ENCODE results near the gene RCN1.
"Not testable (repeated sequence)": the region's sequence is repeated elsewhere in the genome, so short reads cannot be mapped to it uniquely, and the experiment has no call there.

Gene RCN1

DNA sequence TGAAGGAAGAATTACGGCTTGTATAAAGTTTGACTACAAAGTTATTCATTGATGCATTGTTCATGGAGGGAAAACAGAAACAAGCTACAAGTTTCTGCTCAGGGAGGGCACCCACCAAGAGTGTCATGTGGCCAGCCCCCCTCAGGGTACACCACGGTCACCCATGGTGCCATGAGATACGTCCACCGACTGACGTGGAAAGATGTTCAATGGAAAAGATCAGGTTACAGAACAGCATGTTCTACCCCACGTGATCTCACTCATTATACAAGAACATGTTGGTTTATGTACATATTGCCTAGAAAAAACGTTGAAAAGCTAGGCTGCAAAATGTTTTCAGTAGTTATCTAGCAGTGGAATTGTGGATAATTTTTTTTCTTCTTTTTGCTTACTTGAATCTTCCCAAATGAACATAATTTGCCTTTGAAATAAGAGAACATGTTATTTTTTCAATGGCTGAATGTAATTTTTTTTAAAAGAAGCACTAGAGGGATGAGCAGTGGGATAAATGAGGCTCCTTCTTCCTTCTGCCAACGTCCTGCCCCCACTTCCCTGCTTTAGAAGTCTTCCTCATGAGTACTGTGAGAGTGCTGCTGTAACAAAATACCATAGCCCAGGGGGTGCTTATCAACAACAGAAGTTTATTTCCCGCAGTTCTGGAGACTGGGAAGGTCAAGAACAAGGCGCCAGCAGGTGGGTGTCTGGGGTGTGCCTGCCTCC is 22.5 kb downstream of the RCN1 start:
- DNase-seq (ENCODE audit: low read depth): no peak

DNA sequence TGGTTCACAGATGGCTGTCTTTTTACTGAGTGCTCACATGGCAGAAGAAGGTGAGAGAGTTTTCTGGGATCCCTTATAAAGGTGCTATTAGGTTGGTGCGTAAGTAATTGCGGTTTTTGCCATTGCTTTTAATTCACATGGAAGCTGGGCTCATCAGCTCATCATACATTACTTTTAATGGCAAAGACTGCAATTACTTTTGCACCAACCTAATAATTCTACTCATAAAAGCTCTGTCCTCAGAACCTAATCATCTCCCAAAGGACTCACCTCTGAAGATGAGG is 23.0 kb downstream of the RCN1 start:
- DNase-seq (ENCODE audit: low read depth): no peak

- no peak for DNase-seq (ENCODE audit: low read depth)
Observed at GRCh38 chr11:32115446-32115845, 24.6 kb downstream of the RCN1 start.

- DNase-seq (ENCODE audit: low read depth): no peak
Observed at GRCh38 chr11:32116668-32117067, 25.8 kb downstream of the RCN1 start.

- DNase-seq (ENCODE audit: low read depth): no peak
Observed at GRCh38 chr11:32118025-32118974, 27.4 kb downstream of the RCN1 start.

DNA sequence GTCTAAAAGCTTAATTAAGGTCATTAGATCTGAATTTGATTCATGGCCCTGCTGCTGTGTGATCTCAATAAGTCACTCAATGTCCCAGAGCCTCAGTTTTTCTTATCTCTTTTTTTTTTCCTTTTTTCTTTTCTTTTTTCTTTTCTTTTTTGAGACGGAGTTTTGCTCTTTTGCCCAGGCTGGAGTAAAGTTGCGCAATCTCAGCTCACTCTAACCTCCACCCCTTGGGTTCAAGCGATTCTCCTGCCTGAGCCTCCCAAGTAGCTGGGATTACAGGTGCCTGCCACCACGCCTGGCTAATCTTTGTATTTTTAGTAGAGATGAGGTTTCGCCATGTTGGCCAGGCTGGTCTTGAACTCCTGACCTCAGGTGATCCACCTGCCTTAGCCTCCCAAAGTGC is 28.3 kb downstream of the RCN1 start:
- DNase-seq (ENCODE audit: low read depth): not testable (repeated sequence)

- DNase-seq (ENCODE audit: low read depth): no peak
Observed at GRCh38 chr11:32121012-32121411, 30.1 kb downstream of the RCN1 start.

GRCh38 chr11:32122200-32122599 is 31.3 kb downstream of the RCN1 start:
- no peak for DNase-seq (ENCODE audit: low read depth)

- no peak for DNase-seq (ENCODE audit: low read depth)
Observed at GRCh38 chr11:32131321-32131720, 40.4 kb downstream of the RCN1 start.

DNA sequence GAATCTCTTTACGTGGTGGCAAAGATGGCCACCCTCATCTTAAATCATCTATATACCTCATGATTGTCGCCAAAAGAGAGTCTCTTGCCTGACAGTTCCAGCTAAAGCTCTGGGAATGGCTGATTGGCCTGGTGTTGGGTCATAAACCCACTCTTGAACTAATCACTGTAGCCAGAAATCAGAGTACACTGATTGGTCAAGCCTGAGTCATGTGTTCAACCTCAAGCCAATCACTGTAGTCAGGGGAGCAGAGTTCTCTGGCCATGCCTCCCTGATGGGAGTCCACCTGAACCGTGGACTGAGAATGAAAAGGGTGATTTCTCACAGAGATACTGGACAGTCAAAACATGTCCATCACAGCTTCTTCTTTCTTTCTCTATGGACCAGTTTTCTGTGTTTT is 45.8 kb downstream of the RCN1 start:
- DNase-seq (ENCODE audit: low read depth): no peak

DNA sequence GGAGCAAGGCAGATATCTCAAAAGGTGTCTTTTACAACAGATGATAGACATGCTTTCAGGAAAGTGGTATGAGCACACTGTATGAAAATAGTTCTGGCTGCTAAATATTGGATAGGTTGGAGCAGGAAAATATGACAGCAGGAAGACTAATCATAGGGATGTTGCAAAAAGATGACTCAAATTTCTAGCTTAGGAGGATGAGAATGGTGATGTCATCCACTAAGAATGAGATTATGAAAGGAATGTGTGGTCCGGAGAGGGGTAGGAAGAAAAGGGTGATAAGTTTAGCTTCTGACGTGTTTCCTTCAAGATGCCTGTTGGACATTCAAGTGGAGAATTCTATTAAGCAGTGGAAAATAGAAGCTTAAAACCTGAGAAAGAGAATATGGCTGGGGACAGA is 46.4 kb downstream of the RCN1 start:
- no peak for DNase-seq (ENCODE audit: low read depth)

DNA sequence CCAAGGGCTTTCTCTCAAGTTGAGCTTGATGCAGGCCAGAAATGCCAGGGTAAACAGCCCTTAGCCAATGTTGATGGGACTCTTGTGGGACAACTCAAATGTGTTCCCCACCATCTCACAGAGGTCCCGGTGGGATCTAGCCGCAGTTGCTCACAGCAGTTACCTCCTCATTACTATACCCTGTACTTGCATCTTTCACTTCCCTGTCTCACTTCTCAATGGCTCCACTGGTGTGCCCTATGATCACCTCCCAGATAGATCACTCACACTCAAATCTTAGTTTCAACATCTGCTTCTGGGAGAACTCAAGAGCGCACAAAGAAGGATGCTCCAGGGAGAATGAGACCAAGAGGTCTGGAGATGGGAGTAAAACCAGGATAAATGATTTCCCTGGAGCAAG is 47.0 kb downstream of the RCN1 start:
- DNase-seq (ENCODE audit: low read depth): no peak

GRCh38 chr11:32138902-32139301 is 48.0 kb downstream of the RCN1 start:
- DNase-seq (ENCODE audit: low read depth): no peak

- DNase-seq (ENCODE audit: low read depth): no peak
Observed at GRCh38 chr11:32139896-32140520, 49.1 kb downstream of the RCN1 start.

- no peak for DNase-seq (ENCODE audit: low read depth)
Observed at GRCh38 chr11:32141745-32142546, 51.1 kb downstream of the RCN1 start.

- no peak for DNase-seq (ENCODE audit: low read depth)
Observed at GRCh38 chr11:32143378-32143777, 52.5 kb downstream of the RCN1 start.

DNA sequence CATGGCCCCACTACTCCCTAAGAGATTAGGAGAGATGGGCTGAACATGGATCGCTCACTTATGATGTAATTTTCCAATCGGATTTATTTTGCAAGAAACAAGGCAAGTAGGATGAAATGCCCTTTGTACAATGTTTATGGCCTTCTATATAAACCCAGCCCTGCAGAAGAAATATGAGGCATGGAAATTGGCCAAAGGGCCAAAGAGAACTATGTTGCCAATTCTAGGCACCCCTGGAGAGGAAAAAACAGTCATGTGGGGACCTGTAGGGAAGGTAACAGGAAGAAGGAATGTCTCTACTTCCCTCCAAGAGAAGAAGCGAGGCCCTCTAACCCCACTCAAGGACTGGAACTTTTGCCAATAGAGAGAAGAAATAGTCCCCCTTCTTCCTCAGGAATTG is 54.4 kb downstream of the RCN1 start:
- DNase-seq (ENCODE audit: low read depth): no peak

DNA sequence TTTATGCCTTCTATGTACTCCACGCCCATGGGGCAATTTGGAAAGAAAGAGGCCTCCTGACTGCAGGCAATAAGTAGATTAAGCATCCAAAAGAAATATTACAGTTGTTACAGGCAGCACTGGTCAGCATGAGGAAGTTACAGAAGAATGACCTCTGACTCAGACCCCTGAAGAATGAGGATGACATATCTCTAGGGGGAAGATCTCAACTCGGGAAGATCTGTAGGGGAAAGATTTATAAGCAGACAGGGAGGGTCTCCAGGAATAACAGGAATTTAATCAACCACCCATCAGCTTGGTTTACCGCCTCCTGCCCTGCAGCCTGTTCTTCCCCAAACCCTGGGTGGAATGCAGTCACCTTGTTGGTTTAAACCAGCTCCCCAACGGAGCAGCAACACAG is 58.0 kb downstream of the RCN1 start:
- no peak for DNase-seq (ENCODE audit: low read depth)

GRCh38 chr11:32149748-32150147 is 58.9 kb downstream of the RCN1 start:
- DNase-seq (ENCODE audit: low read depth): no peak

DNA sequence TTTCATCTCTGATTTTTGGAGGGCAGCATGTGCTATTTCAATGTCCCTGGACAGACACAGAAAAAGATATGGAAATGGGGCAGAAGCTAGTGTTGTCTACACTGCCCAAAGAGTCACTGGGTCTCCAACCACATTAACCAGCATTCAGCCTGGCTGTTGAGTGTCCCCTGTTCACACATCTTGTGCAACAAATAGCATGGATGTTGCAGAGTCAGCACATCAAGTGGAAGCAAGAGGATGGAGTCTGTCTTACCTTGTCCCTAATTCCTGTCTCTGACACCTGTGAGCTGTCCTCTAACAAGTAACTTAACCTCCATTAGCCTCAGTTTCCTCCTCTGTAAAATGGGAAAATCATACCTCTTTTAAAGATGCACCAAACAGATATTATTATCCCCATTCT is 60.2 kb downstream of the RCN1 start:
- DNase-seq (ENCODE audit: low read depth): no peak

GRCh38 chr11:32152216-32152615 is 61.3 kb downstream of the RCN1 start:
- no peak for DNase-seq (ENCODE audit: low read depth)

- no peak for DNase-seq (ENCODE audit: low read depth)
Observed at GRCh38 chr11:32152821-32153220, 61.9 kb downstream of the RCN1 start.

Measured in stimulated activated CD8-positive, alpha-beta memory T cell treated with anti-CD3 and anti-CD28 coated beads, Interleukin-12 subunit alpha, Interleukin-12 subunit beta, amount 100 ng/mL, for 1 hour (primary cell).